Hepatic stellate cell (primary cell): ENCODE measurements around the gene SRPK2.

Experiments used
- DNase-seq: peaks from one replicate; pipeline ENCODE4 v3.0.0; 2011; ENCODE audit warnings: low spot score

SRPK2 gene

GRCh38 chr7:105133986-105134655 lies 254.6 kb downstream of the SRPK2 start:
- DNase-seq: no peak

DNA sequence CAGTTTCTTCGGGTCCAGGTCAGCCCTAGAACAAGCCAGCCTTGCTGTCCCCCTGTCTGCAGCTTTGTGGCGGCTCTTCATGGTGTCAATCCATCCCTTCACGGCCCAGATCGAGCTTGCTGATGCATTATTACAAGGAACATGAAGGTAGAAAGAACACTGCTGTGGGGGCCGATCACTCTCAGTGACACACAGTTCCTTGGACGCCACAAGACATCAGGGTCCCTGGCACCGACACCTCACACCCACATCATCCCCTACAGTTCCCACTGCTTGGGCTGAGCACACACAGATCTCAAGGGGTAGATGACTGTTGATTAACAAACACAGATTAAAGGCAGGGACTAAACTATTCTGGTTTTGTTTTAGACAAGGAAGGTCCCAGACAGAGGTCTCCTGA lies 255.4 kb downstream of the SRPK2 start:
- DNase-seq: no peak

DNA sequence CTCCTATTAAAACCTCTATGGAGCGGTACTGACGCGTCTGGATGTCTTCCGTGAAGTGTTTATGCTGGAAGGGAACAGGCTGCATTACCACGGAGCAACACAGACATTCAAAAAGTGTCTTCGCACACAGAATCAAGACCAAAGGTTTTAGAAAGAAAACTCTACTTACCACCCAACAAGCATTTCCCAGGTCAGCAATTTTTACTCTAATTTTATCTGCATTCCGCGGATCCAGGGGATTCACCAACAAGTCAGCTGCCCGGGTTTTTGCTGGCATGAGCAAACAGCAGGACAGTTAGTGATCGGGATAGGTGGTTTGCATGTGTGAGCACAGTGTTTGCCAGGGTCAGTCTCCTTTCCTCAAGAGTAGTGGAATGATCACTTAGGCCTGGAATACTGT lies 255.9 kb downstream of the SRPK2 start:
- DNase-seq: no peak

DNA sequence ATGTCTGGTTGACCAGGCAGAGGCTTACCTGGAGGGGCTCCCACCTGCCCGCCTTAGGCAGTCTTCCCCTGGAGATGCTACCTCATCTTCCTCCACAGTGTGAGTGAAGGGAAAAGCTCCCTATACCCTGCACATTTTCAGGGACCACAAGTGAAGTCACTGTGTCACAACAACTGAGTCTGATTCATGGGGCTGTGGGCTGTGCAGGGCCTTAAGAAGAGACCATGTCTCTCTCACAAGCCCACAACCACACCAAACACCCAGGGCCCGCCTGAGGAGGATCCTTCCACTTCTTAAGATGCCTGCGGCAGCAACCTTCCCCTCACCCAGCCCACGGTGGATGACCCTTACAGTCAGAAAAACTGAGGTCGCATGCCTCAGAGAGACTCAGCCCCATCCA lies 256.4 kb downstream of the SRPK2 start:
- DNase-seq: no peak

DNA sequence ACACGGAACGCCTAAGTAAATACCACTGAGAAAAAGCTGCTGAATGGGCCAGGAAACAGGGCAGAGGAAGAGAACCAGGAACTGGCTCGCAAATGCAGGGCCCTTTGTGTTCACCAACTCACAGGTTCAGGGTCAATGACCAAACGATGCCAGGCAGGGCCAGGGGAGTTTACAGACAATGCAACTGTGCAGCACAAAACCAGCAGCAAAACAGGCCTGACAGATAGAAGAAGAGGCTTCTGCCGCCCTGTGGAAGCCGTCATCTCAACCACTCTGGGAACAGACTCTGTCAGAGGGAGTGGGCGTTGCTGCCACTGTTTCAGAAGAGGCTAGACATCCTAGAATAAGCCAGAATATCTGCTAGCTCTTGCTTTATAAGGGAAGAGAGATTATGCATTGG lies 256.8 kb downstream of the SRPK2 start:
- no peak for DNase-seq

- peak; percentile 18 for DNase-seq
These were observed 257.6 kb downstream of the SRPK2 start for GRCh38 chr7:105131033-105131656.

DNA sequence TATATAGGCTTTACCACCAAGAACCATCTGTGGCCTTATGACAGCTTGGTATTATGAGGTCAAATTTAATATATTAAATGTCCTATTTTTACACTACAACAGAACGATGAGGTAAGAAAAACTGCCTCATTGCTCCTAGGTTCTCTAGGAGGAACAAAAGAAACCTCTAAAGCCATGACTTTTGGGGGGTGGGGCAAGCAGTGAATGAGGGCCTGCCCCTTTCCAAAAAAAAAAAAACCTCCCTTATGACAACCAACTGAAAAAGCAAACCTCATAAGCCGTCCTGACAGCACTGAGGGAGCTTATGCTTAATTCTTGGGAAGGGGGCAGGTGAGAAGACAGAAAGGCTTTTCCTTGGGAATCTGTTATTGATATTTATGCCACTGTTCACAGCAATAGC lies 258.1 kb downstream of the SRPK2 start:
- DNase-seq: no peak

DNA sequence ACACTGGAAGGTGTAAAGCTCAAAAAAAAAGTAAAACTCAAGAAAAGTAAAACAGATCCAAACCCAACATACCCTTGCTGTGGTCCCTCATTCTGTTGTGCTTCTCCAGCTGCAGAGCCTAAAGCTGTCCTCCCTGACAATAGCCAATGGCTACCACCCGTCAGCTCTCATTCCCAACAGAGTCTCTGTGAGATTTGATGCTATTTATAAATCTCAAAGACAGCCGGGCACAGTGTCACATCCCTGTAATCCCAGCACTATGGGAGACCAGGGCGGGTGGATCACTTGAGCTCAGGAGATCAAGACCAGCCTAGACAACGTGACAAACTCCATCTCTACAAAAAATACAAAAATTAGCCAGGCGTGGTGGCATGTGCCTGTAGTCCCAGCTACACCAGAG lies 258.7 kb downstream of the SRPK2 start:
- no peak for DNase-seq

DNA sequence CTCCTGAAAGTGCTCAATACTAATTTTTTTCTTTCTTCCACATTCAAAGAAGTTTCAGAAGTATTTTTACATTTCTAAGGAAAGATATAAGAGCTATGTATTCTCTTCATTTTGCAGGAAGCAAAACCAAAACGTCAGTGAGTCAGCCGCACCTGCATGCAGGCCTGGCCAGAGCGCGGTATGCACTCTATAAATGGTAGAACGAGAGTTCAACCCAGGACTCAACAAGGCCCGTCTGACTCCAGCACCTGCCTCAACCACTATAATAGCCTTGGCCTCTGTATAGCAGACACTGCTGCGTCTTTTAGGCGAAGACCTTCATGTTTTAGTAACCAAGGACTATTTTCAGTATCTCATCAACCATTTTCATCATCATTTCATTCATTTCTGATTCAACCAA lies 261.5 kb downstream of the SRPK2 start:
- no peak for DNase-seq

DNA sequence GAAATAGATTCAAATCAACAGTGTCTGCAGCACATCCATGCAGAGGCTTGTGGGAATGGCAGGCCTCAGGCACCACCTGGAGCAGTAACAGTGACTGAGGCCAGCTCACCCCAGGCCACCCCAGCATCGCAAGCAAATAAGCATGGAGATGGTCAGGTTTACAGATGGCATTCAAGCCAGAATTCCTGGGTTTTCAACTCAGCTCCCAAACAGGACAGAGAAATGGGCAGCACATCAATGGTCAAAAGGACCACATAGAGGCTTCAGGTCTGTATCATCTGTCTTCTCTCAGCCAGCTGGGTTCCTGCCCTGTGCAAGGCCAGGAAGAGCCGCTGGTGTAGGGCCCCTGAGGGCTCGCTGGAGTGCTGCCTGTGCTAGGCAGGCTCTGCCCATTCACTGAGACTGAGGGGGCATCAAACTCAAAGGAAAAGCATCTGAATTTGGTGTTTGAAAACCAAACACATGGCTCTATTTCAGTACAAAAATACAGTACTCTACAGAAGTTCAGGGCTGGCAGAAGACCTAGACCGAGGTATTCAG lies 262.2 kb downstream of the SRPK2 start:
- no peak for DNase-seq

DNA sequence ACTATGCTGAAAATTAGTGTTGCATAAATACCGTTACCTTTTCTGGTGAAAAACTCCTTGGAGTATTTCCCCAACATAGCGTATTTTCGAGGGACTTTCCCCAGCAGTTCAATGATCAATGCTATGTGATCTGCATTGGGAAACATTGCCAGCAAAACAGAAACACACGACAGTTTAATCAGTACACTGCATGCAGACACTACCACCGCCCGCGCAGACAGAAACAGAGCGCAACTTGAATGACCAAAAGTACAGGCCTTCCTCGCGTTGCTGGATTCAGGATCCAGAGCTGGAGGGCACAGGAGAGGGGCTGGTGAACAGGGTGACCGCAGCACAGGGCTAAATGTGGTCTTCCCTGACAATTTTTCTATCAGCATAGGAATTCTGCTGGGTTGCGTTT lies 263.0 kb downstream of the SRPK2 start:
- no peak for DNase-seq

DNA sequence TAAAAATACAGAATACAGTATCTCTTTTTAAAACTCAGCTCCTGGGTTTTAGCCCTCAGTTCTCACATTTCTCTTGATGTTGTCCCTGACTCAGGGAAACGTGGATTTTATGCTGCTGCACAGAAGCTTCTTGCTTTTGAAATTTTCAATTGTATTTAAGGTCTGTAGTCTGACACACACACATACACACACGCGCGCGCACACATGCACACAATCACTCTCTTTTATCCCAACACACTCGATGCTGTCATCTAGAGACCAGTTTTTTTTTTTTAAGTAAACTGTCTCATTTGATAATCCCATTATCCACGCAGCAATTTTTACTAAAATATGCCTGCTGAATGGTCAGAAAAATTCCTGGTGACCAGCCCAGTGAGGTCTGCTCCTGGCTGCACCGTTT lies 266.1 kb downstream of the SRPK2 start:
- DNase-seq: no peak

DNA sequence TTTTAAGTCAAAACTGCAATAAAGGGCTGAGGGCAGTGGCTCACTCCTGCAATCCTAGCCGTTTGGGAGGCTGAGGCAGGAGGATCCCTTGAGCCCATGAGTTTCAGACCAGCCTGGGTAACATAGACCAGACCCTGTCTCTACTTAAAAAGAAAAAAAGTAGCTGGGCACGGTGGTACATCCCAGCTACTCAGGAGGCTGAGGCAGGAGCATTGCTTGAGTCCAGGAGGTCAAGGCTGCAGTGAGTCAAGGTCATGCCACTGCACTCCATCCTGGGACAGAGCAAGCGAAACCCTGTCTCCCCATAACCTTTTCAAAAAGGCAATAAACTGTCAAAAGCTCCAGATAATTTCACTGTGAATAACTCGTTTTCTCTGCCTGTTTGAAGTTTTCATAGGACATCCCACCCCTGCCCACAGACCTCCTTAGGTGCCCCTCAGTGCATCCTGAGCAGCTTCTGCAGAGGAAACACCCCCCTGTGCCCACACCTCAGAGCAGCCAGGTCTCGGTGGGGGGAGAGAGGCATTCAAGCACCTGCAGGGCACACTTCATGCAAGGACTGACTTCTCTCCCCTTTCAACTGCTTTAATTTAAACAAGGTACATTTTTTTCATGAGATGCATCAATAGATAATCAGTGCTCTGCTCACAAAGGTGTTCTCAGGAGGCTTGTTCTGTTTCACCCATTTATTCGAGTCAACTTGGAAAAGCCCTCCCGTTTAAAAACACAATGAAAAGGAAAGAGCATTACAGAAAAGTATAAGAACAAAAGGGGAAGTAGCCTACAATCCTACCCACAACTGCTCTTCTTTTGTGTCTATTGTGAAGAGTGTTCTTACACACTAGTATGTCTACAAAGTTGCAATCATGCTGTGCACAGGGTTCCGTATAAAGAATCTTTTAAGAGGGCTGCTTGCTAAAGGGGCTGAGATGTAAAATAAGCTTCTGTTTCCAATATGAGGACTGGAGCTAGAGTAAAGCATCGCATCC lies 269.8 kb downstream of the SRPK2 start:
- DNase-seq: no peak

DNA sequence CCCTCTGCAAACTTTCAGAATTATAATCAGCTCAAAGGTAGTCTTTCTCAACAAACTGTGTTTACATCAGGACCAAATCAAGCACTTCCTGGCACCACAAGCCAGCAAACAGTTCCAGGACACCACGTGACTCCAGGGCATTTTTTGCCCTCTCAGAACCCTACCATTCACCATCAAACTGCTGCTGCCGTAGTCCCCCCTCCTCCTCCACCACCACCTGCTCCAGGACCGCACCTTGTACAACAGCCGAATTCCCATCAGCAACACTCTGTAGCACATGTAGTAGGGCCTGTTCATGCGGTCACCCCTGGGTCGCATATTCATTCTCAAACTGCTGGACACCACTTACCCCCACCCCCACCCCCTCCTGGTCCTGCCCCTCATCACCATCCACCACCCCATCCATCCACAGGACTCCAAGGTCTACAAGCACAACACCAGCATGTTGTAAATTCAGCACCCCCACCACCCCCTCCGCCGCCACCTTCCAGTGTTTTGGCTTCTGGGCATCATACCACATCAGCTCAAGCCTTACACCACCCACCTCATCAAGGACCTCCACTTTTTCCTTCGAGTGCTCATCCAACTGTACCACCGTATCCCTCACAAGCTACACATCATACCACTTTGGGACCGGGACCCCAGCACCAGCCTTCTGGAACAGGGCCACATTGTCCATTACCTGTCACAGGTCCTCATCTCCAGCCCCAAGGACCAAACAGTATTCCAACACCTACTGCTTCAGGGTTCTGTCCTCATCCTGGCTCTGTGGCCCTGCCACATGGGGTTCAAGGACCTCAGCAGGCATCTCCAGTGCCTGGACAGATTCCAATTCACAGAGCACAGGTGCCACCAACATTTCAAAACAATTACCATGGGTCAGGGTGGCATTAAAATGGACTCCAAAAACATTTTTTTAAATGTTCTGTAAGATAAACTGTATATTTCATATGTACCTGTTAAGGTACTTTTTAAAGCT lies 276.0 kb downstream of the SRPK2 start:
- DNase-seq: no peak

- no peak for DNase-seq
These were observed 281.3 kb downstream of the SRPK2 start for GRCh38 chr7:105107458-105107857.

DNA sequence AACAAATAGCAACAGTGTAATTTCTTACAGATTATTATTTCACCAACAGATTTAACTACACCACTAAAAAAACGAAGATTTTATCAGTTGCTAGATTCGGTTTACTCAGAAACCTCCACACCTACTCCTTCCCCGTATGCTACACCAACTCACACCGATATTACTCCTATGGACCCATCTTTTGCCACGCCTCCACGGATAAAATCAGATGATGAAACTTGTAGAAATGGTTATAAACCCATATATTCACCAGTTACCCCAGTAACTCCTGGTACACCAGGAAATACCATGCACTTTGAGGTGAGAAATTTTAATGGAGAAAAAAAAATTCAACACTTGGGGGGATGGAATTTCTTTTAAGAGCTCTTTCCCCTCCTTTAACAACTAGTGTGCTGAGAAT lies 282.2 kb downstream of the SRPK2 start:
- no peak for DNase-seq

DNA sequence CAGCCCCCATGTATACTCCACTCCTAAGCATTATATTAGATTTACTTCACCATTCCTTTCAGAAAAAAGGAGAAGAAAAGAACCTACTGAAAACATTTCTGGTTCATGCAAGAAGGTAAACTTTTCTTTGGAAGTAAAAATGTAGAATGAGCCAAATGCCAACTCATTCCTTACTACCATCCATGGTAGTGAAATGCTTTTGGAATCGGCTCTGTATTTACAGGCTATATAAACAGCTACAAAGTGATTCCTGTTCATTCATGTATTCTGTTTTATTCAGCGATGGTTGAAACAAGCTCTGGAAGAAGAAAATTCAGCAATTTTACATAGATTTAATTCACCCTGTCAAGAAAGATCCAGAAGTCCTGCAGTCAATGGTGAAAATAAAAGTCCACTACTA lies 283.1 kb downstream of the SRPK2 start:
- no peak for DNase-seq

GRCh38 chr7:105102557-105103352 lies 286.0 kb downstream of the SRPK2 start:
- no peak for DNase-seq

DNA sequence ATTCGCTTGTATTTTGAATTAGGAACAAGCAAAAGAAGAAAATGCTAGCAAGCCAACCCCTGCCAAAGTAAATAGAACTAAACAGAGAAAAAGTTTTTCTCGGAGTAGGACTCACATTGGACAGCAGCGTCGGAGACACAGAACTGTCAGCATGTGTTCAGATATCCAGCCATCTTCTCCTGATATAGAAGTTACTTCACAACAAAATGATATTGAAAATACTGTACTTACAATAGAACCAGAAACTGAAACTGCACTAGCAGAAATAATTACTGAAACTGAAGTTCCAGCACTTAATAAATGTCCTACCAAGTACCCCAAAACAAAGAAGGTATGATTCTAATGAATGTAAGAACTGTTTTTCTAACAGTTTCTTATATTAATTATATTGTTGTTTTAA lies 286.9 kb downstream of the SRPK2 start:
- no peak for DNase-seq

DNA sequence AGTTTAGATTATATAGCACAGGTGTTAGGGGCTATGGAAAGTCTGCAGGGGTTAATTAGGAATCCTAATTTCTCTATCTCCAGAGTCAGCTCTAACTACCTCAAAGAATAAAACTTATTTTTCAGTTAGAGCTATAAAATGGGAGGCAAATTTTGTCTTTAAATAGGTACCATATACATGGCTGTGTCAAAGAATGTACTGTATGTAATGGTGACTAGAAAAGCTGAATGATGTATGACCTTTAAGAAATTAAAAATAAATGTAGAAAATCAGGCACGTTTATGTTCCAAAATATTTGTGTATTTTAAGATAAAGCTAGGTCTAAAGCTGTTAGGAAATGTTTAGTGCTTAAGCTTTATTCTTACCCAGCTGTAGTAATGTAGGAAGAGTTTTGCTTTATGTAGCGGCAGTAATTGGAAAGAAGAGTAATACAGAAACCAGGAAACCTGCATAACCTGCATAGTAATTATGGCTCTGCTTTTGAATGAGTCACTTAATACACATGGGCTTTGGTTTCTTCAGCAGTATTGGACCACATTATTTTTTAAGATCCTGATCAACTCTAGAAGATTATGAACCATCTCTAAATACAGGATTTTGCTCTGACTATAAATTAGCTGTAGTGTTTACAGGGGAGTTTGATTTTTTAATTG lies 289.7 kb downstream of the SRPK2 start:
- DNase-seq: no peak
